HG02642 (cell line): Measurements from ENCODE around the gene FNIP1.
A peak's percentile ranks its signal among the peaks of the same experiment; 100 is the strongest.
"Not testable (repeated sequence)": the region's sequence is repeated elsewhere in the genome, so short reads cannot be mapped to it uniquely, and the experiment has no call there.

Source experiments
- ATAC-seq: cut with Tn5 transposase; IDR thresholded peaks from one replicate; pipeline ENCODE4 v1.9.1; 2021; ENCODE audit warnings: mild to moderate bottlenecking; ENCODE audit not compliant: unreplicated experiment, poor library complexity

Gene FNIP1

DNA sequence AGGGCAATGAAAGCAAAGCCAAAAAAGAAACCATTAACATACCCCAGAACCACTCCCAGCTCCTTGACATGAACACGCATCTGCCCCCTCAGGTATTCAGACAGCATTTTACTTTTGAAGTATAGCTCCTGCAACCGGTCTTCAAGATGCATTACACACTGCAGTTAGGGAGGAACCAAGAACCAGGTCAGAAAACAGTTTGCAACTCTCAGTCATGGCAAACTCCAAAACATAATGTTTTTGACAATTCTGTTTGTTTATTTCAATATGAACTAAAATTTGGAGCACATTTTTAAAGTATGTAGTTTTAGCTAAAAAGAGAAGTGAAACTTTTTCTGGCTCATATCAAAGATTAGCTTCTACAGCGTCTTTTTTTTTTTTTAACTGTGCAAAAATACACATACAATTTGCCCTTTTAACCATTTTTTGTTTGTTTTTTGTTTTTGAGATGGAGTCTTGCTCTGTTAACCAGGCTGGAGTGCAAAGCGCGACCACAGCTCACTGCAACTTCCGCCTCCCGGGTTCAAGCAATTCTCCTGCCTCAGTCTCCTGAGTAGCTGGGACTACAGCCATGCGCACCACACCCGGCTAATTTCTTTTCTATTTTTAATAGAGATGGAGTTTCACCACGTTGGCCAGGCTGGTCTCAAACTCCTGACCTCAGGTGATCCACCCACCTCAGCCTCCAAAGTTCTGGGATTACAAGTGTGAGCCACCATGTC lies 149.6 kb downstream of the FNIP1 start:
- peak; percentile 80 for ATAC-seq

GRCh38 chr5:131644822-131645221 lies 152.0 kb downstream of the FNIP1 start:
- no peak for ATAC-seq

GRCh38 chr5:131644370-131644769 lies 152.4 kb downstream of the FNIP1 start:
- ATAC-seq = no peak

DNA sequence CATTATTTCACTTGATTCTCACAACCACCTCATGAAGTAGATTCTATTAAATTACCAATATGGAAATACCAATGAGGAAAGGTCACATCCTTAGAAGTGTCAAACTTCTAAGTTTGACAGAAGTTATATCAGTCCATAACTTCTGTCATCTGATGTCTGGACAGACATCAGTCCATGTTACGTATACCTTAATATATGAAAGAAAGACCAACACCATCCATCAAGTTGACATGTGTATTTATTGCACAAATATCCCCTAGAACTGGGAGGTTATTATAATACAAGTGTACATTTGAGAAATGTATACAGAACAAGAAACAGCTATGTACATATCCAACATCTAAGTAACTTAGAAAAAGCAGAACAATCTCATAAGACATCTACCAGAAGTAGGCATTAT lies 155.3 kb downstream of the FNIP1 start:
- no peak for ATAC-seq

DNA sequence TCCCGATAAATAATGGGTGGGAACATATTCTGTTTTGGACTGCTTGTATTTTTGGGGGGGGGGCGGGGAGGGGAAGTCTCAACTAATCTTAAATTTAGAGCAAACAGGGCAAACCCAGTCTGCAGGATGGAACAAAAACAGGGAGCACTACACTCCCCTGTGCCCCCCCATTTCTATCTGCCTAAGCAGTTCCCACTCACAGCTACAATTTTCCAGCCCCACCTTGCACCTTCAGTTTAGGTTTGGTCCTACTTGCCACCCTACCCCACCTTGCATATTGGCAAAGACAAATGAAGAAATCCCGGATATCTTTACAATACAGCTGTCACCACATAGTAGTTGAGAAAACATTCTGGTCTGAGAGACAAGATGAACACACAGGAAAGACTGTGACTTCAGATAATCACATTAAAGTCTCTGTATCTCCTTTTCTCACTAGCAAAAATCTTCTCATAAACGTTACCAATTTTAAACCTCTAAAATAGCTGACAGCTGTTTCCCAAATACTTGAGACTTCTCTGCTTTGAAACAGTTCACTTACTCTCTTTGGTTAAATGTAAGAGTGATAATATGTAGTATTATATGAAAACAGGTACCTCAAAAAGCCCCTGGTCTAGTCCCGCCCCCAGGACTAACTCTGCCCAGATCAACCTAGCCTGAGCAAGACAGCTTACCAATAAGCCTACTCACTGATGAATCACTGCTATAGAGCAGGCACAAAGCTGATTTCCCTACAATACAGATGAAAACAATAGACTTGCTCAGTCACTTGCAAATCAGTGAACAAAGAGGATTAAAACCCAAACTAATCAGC lies 156.6 kb downstream of the FNIP1 start:
- no peak for ATAC-seq

DNA sequence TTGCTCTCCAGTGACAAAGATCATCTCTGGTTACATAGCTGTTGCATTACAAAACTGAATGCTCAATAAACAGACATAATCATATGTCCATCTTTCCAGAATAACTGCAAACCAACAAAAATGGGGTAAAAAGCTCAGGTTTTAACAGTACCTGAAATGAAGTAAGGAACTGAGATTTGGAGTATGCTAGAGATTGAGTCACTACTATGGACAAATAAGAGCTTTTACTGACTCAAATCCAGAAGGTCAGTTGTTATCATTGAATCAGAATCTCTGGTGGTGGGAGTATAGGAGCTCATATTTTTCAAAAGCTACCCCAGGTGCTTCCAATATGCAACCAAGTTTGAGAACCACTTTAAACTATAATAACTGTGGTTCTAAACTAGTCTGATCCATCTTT lies 157.7 kb downstream of the FNIP1 start:
- ATAC-seq = no peak

GRCh38 chr5:131637694-131638093 lies 159.1 kb downstream of the FNIP1 start:
- no peak for ATAC-seq

DNA sequence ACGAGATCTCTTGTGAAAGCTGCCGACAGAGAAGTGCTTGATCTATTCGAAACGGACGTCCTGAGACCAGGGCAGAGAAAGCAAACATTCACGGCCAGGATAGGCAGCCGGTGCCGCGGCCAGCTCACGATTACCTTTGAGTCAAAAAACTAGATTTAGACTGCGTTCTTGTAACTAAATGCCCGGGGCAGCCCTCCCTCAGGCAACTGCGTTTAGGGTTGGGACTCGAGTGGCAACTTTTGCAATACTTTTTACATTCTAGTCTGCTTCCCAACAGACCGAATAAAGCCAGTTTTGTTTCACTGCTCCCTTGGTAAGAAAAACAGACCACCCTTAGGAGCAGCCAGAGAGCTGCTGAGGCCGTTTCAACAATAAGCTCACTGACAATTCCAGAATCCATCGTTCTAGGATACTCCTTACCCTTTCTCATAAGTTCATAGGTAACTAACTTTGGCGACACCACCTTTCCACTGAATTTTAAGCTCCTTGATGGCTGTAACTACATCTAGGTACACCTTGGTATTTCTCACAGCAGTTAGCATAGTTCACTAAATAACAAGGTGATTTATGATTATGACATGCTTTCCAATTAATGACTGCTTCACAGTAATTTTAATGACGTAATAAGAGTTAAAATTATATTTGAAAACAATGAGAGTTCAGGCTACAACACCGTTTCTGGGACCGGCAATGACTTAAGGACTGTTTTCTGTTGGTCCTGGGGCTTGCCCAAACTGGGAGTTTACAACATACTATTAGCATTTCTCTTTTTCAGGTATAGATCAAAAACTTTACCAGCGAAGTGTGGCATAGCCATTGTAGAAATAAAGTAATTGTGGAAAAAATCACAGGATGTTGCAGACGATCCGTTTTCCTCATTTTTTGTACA lies 160.9 kb downstream of the FNIP1 start:
- ATAC-seq = peak; percentile 0

- ATAC-seq = peak; percentile 91
Observed at GRCh38 chr5:131634996-131635683, 161.7 kb downstream of the FNIP1 start, which contains the start of gene RAPGEF6. RAPGEF6 (minus strand) TSS chr5:131635229; CDS start chr5:131635030, 199 bp downstream.

DNA sequence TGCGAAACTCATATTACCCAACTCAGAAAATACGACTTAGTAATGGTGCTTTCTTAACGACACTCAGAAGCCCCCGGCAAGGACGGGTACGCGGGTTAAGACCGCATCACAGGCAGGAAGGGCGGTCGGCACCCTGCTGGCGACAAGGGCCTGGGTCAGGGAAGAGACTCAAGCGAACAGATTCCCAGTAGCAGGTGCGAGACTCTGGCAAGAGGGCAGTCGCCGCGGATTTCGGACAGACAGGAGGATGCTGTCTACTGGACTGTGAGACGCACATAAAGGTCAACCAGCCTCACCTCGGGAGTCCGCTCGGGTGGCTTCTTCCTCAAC lies 162.2 kb downstream of the FNIP1 start:
- ATAC-seq = peak; percentile 28

DNA sequence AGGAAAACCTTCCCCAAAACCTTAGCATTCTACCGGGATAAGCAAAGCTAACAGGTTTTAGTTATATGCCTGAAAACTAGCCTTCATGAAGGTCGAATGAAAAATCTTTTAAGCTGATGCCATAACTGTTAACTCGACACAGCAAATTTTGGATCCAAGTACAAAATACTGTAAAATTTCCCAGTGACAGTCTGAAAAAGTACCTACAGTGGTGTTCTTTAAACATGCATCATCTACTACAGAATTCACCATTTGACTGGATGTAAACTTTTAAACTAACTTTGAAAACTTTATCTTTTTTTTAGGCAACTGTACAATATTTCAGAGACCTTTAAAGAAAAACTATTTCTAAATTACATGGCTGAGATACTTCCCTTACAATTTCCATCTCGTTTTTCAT lies 162.6 kb downstream of the FNIP1 start:
- no peak for ATAC-seq

DNA sequence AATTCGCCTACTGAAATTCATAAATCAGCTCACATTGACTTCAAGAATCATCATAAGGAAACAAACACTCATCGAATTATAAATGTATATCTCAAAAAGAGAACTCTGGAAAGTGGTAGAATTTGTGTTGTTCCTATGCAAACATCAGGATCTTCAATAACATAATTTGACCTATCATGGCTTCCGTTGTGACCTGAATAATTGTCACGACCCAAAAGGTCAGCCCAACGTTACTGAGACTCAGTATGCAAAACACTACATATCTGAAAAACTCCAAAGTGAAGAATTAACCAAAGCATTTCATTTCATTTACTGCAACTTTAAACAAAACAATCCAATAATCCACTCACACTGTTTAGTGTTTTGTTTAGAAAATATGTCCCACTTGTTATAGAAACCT lies 163.0 kb downstream of the FNIP1 start:
- ATAC-seq = no peak

- no peak for ATAC-seq
Observed at GRCh38 chr5:131630963-131631350, 165.9 kb downstream of the FNIP1 start.

GRCh38 chr5:131630208-131630962 lies 166.4 kb downstream of the FNIP1 start:
- ATAC-seq = no peak

- no peak for ATAC-seq
Observed at GRCh38 chr5:131628990-131629389, 167.8 kb downstream of the FNIP1 start.

- no peak for ATAC-seq
Observed at GRCh38 chr5:131627207-131627865, 169.5 kb downstream of the FNIP1 start.

DNA sequence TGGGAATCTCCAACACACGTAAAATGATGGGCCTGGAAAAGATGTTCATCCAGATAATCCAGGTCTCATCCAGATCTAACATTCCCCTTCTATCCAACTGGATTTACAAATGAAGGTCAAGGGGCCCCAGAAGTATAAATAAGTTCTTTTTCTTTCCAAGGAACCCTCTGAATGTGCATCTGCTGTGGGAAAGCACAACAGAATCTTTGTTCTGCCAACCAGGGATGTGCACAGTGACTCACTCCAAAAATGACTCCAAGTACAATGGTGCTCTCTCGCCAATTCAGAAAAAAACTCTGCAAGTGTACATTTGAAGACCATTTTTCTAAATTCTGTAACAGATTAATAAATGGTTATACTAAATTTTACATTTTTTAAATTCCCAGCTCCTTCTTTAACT lies 174.2 kb downstream of the FNIP1 start:
- ATAC-seq = no peak

- not testable (repeated sequence) for ATAC-seq
Observed at GRCh38 chr5:131621164-131621563, 175.7 kb downstream of the FNIP1 start.

GRCh38 chr5:131619102-131619501 lies 177.7 kb downstream of the FNIP1 start:
- no peak for ATAC-seq
